HUES48 (cell line): Measurements from ENCODE around the gene RPAP2.

Experiments used
- H3K27ac ChIP-seq: one replicate; pipeline ENCODE4 v1.7.0; 2013; ENCODE audit warnings: low read depth, low read length, inconsistent platforms
- H3K27me3 ChIP-seq: 2 replicates; pipeline ENCODE4 v1.6.1; 2013; ENCODE audit warnings: mild to moderate bottlenecking, low read length; ENCODE audit not compliant: control insufficient read depth, insufficient read depth
- H3K36me3 ChIP-seq: 2 replicates; pipeline ENCODE4 v1.6.1; 2013; ENCODE audit warnings: low read length; ENCODE audit not compliant: control insufficient read depth, insufficient read depth
- H3K4me1 ChIP-seq: 2 replicates; pipeline ENCODE4 v1.6.1; 2013; ENCODE audit warnings: mild to moderate bottlenecking, low read length; ENCODE audit not compliant: control insufficient read depth, insufficient read depth
- H3K4me3 ChIP-seq: 2 replicates; pipeline ENCODE4 v1.5.1; 2013; ENCODE audit warnings: mild to moderate bottlenecking, low read depth, low read length
- H3K9ac ChIP-seq: 2 replicates; pipeline ENCODE4 v1.6.1; 2013; ENCODE audit warnings: mild to moderate bottlenecking, low read depth, low read length, moderate library complexity
- H3K9me3 ChIP-seq: 2 replicates; pipeline ENCODE4 v1.6.1; 2013; ENCODE audit warnings: low read length; ENCODE audit not compliant: control insufficient read depth, insufficient read depth

RPAP2 gene

DNA sequence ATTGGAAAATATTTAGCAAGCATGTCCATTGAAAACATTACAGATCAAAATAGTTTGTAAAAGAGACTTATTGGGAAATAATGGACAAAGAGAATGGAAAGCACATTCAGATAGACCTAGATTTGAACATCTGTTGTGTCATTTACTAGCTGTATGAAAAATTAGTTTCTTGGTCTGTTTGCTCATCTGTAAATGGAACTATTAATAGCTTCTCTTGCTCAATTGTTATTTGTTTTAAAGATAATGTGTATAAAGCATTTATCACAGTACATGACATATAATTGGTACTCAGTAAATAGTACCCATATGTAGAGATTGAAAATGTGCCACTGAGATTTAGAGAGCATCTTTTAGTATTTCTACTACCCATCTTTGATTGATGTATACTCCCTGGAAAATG lies 25.9 kb downstream of the RPAP2 start:
- Histone ChIP-seq H3K9me3 (peaks cover 14% of the 10 kb centered on the region), H3K9ac (no peak overlapping the region), H3K27me3 (no peaks in the 10 kb centered on the region), H3K27ac (no peak overlapping the region), H3K4me1 (no peaks in the 10 kb centered on the region), H3K36me3 (peaks cover 52% of the 10 kb centered on the region), H3K4me3 (no peak overlapping the region)

DNA sequence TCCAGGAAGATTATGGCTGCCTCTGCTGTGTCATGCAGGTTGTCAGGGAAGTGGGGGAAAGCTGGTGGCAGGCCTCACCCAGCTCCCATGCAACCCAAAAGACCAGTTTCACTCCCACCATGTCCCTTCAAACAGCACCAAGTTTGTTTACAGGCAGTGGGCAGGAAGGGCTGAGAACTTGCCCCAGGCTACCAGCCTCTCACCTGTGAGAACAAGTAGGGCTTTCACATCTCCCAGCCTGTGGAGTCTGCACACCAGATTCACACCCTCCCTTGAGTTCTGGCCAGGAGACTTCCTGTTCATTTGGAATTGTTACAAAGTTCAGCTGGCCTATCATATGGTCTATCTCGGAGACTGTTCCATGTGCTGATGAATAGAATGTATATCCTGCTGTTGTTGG lies 27.8 kb downstream of the RPAP2 start:
- Histone ChIP-seq H3K27ac (no peak overlapping the region), H3K4me3 (no peak overlapping the region), H3K27me3 (no peaks in the 10 kb centered on the region), H3K36me3 (peaks cover 41% of the 10 kb centered on the region), H3K4me1 (no peaks in the 10 kb centered on the region), H3K9me3 (peaks cover 14% of the 10 kb centered on the region), H3K9ac (no peak overlapping the region)

DNA sequence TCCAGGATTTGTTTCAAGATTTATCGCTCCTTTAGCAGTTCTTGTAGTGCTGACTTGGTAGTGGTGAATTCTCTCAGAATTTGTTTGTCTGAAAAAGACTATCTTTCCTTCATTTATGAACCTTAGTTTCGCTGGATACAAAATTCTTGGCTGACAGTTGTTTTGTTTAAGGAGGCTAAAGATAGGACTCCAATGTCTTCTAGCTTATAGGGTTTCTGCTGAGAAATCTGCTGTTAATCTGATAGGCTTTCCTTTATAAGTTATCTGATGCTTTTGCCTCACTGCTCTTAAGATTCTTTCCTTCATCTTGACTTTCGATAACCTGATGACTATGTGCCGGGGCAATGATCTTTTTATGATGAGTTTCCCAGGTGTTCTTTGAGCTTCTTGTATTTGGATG lies 28.9 kb downstream of the RPAP2 start:
- Histone ChIP-seq H3K4me1 (no peaks in the 10 kb centered on the region), H3K4me3 (no peak overlapping the region), H3K27ac (no peak overlapping the region), H3K9me3 (peaks cover 14% of the 10 kb centered on the region), H3K36me3 (peaks cover 41% of the 10 kb centered on the region), H3K9ac (no peak overlapping the region), H3K27me3 (no peaks in the 10 kb centered on the region)

DNA sequence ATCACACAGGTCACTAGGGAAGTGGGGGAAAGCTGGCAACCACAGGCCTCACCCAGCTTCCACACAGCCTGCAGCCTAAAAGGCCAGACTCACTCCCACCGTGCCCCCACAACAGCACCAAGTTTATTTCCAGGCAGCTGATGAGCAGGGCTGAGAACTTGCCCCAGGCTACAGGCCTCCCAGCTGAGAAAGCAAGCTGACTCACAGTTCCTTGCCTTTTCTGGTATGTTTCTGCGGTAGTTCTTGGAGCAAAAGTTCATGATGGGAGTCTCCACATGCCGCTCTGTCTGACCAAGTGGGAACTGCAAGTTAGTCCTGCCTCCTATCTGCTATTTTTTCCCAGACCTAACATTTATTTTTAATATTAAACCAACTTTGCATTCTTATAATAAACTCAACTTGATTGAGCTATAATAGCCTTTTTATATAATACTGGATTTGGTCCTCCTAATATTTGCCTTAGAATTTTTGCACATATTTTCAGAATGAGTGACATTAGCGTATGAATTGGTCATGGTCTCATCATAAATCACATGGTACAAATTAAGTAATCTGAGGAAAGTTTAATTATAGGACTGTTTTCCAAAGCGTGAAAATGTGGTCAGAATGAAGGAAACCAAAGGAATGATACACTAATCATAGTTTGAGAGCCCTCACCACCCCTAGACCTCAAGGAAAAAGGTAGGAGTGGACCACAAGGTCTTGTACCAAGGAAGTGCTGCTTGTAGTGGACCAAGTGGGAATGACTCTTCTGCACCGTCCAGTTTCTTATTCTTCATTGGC lies 30.7 kb downstream of the RPAP2 start:
- no peak overlapping the region for H3K27ac ChIP-seq
- H3K27me3 ChIP-seq, result no peaks in the 10 kb centered on the region
- peaks cover 32% of the 10 kb centered on the region for H3K36me3 ChIP-seq
- peaks cover 14% of the 10 kb centered on the region for H3K9me3 ChIP-seq
- no peaks in the 10 kb centered on the region for H3K4me1 ChIP-seq
- no peak overlapping the region for H3K9ac ChIP-seq
- H3K4me3 ChIP-seq, result no peak overlapping the region

DNA sequence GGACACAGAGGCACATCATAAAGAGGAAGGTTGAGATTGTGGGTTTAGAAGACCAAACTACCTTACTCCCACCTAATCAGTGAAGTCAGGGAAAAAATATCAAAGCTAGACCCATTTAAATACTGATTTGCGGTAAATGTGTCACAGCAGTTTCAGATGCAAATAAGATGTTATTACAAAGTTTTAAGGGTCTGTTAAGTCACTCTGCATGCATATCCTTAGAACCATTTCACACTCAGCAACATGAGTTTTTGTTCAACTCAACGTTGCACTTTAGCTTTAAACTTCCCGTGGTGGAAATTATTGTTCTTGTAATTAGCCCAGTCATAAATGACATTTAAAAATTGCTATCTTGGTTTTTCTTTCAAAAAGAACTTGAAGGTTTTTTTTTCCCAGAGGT lies 34.8 kb downstream of the RPAP2 start:
- H3K9ac ChIP-seq, result no peak overlapping the region
- no peaks in the 10 kb centered on the region for H3K4me1 ChIP-seq
- H3K27ac ChIP-seq, result no peak overlapping the region
- no peaks in the 10 kb centered on the region for H3K27me3 ChIP-seq
- peaks cover 31% of the 10 kb centered on the region for H3K36me3 ChIP-seq
- no peaks in the 10 kb centered on the region for H3K9me3 ChIP-seq
- no peak overlapping the region for H3K4me3 ChIP-seq

DNA sequence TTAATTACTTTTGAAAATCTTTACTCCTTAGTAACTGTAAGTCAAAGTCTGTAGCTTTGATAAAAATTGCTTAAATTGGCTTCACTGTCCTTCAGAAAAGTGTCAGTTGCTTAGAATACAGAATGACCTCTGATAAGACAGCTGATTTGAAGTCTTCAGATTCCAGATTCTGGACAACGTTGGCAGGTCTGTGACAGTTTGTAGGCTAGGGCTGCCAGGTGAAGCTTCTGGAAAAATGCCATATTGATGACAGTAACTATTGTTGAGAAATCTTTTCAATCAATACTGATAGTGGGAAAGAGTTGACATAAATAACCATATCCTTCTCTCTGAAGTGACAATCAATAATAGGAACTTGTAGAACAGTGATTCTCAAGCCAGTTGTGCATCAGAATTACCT lies 41.3 kb downstream of the RPAP2 start:
- Histone ChIP-seq H3K9me3 (no peaks in the 10 kb centered on the region), H3K27me3 (no peaks in the 10 kb centered on the region), H3K36me3 (peaks cover 35% of the 10 kb centered on the region), H3K27ac (no peak overlapping the region), H3K4me3 (no peak overlapping the region), H3K4me1 (no peaks in the 10 kb centered on the region), H3K9ac (no peak overlapping the region)

DNA sequence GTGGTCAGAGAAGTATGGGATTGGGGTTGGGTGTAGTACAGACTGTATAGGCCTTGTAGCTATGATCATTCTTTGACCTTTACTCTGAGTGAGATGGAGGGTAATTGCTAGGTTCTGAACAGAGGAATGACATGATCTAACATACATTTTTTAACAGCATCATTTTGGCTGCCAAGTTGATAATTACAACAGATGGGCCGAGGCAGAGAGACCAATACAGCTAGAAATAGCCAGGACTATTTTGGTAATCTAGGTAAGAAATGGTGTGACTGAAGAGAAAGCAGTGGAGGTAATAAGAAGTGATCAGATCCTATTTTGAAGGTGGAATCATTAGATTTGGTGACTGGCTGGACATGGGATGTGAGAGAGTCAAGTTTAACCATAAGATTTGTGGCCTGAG lies 43.5 kb downstream of the RPAP2 start:
- Histone ChIP-seq H3K4me1 (no peaks in the 10 kb centered on the region), H3K9ac (no peak overlapping the region), H3K27me3 (no peaks in the 10 kb centered on the region), H3K36me3 (peaks cover 37% of the 10 kb centered on the region), H3K4me3 (no peak overlapping the region), H3K9me3 (no peaks in the 10 kb centered on the region), H3K27ac (no peak overlapping the region)

- H3K27ac ChIP-seq, result no peak overlapping the region
- no peaks in the 10 kb centered on the region for H3K27me3 ChIP-seq
- H3K9me3 ChIP-seq, result no peaks in the 10 kb centered on the region
- H3K4me1 ChIP-seq, result no peaks in the 10 kb centered on the region
- peaks cover 33% of the 10 kb centered on the region for H3K36me3 ChIP-seq
- H3K4me3 ChIP-seq, result no peak overlapping the region
- no peak overlapping the region for H3K9ac ChIP-seq
These were observed 44.2 kb downstream of the RPAP2 start for GRCh38 chr1:92343061-92343460.

GRCh38 chr1:92346866-92347640 lies 48.2 kb downstream of the RPAP2 start:
- Histone ChIP-seq H3K36me3 (peaks cover 40% of the 10 kb centered on the region), H3K9ac (no peak overlapping the region), H3K9me3 (no peaks in the 10 kb centered on the region), H3K4me1 (no peaks in the 10 kb centered on the region), H3K27ac (no peak overlapping the region), H3K27me3 (no peaks in the 10 kb centered on the region), H3K4me3 (no peak overlapping the region)

GRCh38 chr1:92352856-92353255 lies 54.0 kb downstream of the RPAP2 start:
- no peaks in the 10 kb centered on the region for H3K9me3 ChIP-seq
- H3K9ac ChIP-seq, result no peak overlapping the region
- H3K4me3 ChIP-seq, result no peak overlapping the region
- no peaks in the 10 kb centered on the region for H3K4me1 ChIP-seq
- H3K27me3 ChIP-seq, result no peaks in the 10 kb centered on the region
- peaks cover 30% of the 10 kb centered on the region for H3K36me3 ChIP-seq
- H3K27ac ChIP-seq, result no peak overlapping the region

DNA sequence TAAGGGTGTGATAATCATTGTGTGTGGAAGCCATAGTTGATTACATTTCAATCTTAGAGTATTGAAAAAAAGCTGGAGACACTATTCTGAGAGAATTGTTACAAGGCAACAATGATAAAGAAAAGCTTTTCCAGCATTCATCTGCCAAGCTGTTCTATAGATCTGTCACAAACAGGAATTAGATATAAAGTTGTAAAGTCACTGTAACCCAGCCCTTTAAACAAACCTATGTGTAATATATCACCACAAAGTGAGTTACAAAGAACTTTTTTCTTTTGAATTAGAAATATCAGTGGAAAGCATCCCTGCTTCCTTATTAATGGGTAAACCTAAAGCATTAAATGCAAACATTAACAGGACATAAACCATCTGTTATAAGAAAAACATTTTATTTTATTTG lies 55.4 kb downstream of the RPAP2 start:
- no peaks in the 10 kb centered on the region for H3K9me3 ChIP-seq
- no peaks in the 10 kb centered on the region for H3K27me3 ChIP-seq
- no peak overlapping the region for H3K9ac ChIP-seq
- H3K4me3 ChIP-seq, result no peak overlapping the region
- peaks cover 28% of the 10 kb centered on the region for H3K36me3 ChIP-seq
- H3K27ac ChIP-seq, result no peak overlapping the region
- H3K4me1 ChIP-seq, result no peaks in the 10 kb centered on the region
